WI38 (cell line): Measurements from ENCODE around the gene LOXL4.

ENCODE experiments used
- H3K4me3 ChIP-seq: 2 replicates; pipeline ENCODE4 v1.5.1; 2011; ENCODE audit warnings: low read depth, mild to moderate bottlenecking, control low read depth, low read length
- TF ChIP-seq, protein P1 (sequence below): IDR thresholded peaks from 2 replicates; pipeline ENCODE4 v1.5.1; 2012; ENCODE audit warnings: low read depth, mild to moderate bottlenecking, control low read depth, low read length

The LOXL4 gene

DNA sequence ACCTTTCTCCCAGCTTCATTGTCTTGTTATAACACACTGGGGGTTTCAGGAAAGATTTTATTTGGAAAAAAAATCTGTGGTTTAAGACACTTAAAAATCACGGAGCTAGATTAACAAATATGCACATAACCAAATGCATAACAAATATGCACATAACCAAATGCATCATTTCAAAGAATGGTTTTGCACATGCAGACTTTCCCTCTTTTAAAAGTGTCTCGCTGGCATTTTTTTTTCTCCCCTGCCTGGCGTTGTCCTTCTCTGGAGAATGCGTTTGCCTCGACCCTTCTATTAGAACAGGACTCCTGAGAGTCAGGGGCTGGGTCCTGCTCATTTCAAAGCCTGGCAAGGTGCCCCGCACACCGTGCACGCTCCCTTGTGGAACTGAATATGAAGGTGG lies 42.7 kb upstream of the LOXL4 start:
- no peak overlapping the region for H3K4me3 ChIP-seq
- TF ChIP-seq, protein P1, sequence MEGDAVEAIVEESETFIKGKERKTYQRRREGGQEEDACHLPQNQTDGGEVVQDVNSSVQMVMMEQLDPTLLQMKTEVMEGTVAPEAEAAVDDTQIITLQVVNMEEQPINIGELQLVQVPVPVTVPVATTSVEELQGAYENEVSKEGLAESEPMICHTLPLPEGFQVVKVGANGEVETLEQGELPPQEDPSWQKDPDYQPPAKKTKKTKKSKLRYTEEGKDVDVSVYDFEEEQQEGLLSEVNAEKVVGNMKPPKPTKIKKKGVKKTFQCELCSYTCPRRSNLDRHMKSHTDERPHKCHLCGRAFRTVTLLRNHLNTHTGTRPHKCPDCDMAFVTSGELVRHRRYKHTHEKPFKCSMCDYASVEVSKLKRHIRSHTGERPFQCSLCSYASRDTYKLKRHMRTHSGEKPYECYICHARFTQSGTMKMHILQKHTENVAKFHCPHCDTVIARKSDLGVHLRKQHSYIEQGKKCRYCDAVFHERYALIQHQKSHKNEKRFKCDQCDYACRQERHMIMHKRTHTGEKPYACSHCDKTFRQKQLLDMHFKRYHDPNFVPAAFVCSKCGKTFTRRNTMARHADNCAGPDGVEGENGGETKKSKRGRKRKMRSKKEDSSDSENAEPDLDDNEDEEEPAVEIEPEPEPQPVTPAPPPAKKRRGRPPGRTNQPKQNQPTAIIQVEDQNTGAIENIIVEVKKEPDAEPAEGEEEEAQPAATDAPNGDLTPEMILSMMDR = no peak

DNA sequence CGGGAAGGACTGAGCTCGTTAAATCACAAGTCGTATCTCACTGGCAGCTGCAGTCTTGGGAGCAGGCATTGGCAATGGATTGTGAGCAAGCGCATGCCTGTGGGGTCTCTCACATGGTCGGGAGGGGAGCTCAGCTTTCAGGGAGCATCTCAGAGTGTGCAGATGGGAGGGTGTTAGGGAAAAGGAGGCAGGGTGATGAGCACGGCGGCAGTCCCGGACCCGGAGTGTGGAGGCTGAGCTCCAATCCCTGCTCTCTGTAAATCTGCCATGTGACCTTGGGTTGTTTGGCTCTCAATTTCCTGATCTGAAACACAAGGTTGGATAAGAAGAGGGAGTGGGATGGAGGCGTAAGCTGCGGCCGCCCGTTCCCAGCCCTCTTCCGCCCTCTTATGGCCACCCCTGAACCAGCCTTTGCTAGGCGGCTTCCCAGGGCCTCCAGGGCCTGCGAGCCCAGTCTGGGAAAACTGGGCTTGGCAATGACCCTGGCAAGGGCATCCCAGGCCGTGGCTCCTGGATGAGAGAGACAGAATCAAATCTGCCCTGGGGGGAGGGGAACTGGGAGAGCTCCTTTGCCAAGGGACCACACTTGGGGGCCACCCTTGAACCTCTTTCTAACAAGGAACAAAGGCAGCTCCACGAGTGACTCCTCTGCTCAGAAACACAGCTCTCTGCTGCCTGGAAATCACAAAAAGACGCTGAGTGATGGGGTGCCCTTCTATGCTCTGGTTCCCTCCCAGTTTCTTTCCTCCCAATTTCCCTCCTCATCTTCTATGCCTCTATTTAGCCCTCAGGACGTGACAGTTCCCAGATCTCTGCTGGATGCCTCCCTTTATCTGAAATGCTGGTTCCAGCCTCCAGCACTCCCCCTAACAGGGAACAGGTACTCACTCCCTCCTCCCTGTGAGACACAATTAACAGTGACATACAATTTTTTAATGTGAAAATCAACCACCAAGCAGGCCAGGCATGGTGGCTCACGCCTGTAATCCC lies 41.7 kb upstream of the LOXL4 start:
- peak overlapping the region; percentile 30 for H3K4me3 ChIP-seq
- TF ChIP-seq, protein P1 = peak; percentile 51

DNA sequence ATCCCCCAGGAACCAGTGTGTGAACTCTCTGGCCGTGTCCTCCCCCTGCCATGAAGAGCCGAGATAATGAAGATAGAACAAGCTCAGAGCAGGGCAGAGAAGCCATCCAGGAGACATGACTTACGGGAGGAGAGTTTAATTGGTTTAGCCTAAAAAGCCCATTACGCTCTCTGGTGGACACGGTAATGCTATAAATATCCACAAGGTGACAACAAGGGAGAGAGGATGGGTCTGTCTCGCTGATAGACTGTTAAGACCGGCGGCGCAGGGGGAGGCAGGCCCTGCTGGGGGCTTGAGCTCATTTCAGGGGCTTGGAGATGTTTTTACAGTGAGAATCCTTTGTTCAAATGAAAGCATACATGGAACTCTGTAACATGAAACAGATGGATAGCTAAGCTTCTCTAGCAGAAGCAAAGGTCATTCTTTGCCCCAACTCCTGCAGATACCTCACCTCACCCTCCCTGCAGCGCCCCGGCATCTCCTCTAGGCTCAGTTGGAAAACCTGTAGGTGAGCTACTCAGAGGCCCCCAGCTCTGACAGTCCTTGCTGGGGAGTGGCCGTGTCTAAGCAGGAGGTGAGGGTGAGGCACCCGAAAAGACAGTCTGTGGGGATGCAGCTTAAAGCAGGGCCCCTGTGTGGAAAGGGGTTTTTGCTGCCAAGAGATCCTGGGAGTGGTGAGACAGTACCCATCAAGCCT lies 40.8 kb upstream of the LOXL4 start:
- TF ChIP-seq, protein P1 = no peak
- H3K4me3 ChIP-seq = peak overlapping the region; percentile 30

DNA sequence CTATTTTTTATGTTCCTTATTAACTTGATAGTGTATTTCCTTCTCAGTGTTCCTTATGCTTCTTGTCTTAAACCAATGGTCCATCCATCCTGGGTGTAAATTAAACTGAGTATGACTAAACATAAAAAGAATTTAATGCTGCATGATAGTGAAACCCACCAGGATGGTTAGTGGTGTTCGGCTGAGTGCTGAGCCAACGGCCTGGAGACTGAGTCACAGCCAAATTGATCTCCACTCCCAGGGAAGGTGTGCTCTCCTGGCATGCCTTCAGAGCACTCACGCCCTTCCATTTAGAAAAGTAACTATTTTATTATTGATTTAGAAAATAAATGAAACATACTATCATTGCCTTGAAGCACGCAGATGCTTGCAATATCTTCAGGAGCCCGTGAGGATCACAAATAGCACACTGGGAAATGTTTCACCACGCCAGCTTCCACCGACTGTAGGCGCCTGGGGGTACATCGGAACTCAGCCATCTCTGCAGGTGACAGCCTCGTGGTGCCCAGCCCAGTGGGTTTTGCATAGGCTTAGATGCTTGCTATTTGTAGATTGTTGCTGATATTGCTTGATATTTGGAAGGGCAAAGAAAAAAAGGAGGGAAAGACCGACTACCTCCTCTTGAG lies 40.0 kb upstream of the LOXL4 start:
- TF ChIP-seq, protein P1 = no peak
- H3K4me3 ChIP-seq = no peak overlapping the region

DNA sequence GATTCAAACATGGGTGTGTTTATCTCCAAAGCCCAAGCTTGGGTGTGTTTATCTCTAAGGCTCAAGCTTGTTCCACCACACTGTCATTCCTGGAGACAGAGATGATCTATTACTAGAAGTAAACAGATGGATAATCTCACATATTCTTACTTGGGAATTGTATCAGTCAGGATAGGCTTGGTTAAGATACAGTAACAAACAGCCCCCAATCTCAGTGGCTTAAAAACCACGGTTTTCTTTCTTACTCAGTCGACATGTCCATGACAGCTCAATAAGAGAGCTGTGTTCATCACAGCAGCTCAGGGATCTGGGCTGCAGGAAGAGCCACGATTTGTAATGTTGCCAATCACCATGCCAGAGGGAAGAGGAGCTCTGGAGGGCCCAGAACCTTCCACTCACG lies 38.5 kb upstream of the LOXL4 start:
- TF ChIP-seq, protein P1 = no peak
- H3K4me3 ChIP-seq = no peak overlapping the region

DNA sequence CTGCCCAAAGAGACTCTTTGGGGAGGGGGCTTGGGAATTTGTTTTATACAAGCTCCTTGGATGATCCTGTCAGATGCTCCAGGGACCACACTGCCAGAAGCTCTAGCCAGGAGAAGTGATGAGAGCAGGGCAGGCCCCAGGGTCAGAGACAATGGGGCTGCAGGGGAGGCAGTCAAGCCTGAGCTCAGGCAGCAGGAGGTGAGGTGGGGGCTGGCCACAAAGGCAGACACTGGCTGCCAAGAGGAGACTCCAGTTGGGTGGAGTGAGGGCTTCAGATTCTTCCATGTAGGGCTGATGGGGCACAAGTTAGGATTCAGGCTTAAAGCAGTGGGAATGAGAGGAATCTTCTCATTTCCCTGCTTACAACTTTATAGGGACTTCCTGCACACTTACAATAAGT lies 35.6 kb upstream of the LOXL4 start:
- H3K4me3 ChIP-seq = no peak overlapping the region

More for the DNA sequence above, 35.6 kb upstream of the LOXL4 start:
- TF ChIP-seq, protein P1 = no peak
